Measurements from ENCODE around the gene UNC80.

GRCh38 chr2:209864716-209865295, 93.2 kb downstream of the UNC80 start:
- TF ChIP-seq POLR2AphosphoS5 (IDR thresholded peaks at IDR 0.05; ENCODE audit: borderline replicate concordance, low read depth, low read length) (no peak), EZH2 (IDR thresholded peaks at IDR 0.05) (no peak)

All from SK-N-MC (cell line).